WTC11 (cell line): ENCODE results near the gene PTN.

Experiments
- ESRRA ChIP-seq: sonication (generic); formaldehyde crosslinking; IDR thresholded peaks from 2 replicates; pipeline ENCODE4 v1.8.1; 2022; ENCODE audit warnings: mild to moderate bottlenecking, missing genetic modification reagents, borderline replicate concordance
- MXD4 ChIP-seq: fragments of 250-450 bp; sonication (Bioruptor Pico); IDR thresholded peaks from 2 replicates; pipeline ENCODE4 v1.8.0; 2021; ENCODE audit warnings: mild to moderate bottlenecking, moderate library complexity, borderline replicate concordance

DNA sequence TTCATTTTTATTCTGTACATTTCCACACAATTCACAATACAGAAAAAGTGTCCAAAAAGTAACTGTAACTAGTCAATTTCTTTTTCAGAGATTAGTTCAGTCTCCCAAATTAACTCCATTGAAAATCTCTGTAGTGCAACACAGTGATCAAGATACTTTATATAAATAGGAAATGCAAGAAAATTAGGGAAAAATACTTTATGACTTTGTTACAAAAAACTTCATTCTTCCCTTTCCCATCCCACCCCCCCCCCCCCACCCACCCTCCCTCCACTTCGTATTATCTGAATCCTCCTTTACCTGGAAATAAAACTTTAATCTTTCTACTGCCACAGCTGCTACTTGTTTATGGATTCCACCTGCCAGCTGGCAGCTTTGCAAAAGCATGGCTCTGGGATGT lies 37.5 kb upstream of the PTN start:
- TF ChIP-seq MXD4 (CRISPR knock-in tag) (no peak), ESRRA (CRISPR knock-in tag) (no peak)
